Erythroblast (primary cell): ENCODE data around the gene GTF2A1L.
"Not testable (repeated sequence)": the region's sequence is repeated elsewhere in the genome, so short reads cannot be mapped to it uniquely, and the experiment has no call there.

Source experiments
- GATA1 ChIP-seq: IDR thresholded peaks from 2 replicates; pipeline ENCODE4 v1.6.1; 2011; ENCODE audit warnings: low read depth, mild to moderate bottlenecking, control low read depth, low read length, moderate library complexity
- POLR2A ChIP-seq: IDR thresholded peaks from 2 replicates; pipeline ENCODE4 v1.6.1; 2011; ENCODE audit warnings: mild to moderate bottlenecking, low read length

DNA sequence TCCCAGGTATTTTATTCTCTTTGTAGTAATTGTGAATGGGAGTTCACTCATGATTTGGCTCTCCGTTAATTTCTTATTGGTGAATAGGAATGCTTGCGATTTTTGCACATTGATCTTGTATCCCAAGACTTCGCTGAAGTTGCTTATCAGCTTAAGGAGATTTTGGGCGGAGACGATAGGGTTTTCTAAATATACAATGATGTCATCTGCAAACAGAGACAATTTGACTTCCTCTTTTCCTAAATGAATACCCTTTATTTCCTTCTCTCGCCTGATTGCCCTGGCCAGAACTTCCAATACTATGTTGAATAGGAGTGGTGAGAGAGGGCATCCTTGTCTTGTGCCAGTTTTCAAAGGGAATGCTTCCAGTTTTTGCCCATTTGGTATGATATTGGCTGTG, 86.0 kb downstream of the GTF2A1L start:
- not testable (repeated sequence) for TF ChIP-seq POLR2A, GATA1
